ENCODE data around the gene TM9SF1. TPM values are rescaled to one million over a fixed set of nuclear protein-coding genes. Genes with fewer than 3 reads are reported as not detected.

Gene TM9SF1
- total RNA-seq, 3 donors from 2014 or later: 30.4 to 34.6 (median 33.7) TPM

- Mint-ChIP-seq H3K27me3 (ENCODE audit: low read depth) (no peaks in the 10 kb centered on the region), H3K4me1 (ENCODE audit: low read depth) (peaks cover 2% of the 10 kb centered on the region), H3K4me3 (no peak overlapping the region), H3K9me3 (no peaks in the 10 kb centered on the region), H3K36me3 (ENCODE audit: insufficient read depth) (peaks cover 40% of the 10 kb centered on the region)
- DNase-seq (no peak), ATAC-seq (peak in 1 of 2 donors; percentile 3)
These were observed 13.7 kb downstream of the TM9SF1 start for GRCh38 chr14:24181371-24182077.

- H3K4me1 Mint-ChIP-seq (ENCODE audit: low read depth): no peaks in the 10 kb centered on the region
- no peak for DNase-seq
- H3K9me3 Mint-ChIP-seq: no peaks in the 10 kb centered on the region
- ATAC-seq: no peak
- no peak overlapping the region for H3K4me3 Mint-ChIP-seq
- no peaks in the 10 kb centered on the region for H3K27me3 Mint-ChIP-seq (ENCODE audit: low read depth)
- peaks cover 35% of the 10 kb centered on the region for H3K36me3 Mint-ChIP-seq (ENCODE audit: insufficient read depth)
These were observed 15.1 kb downstream of the TM9SF1 start for GRCh38 chr14:24179961-24180796.

GRCh38 chr14:24179294-24179960 lies 15.8 kb downstream of the TM9SF1 start:
- no peak for DNase-seq
- H3K36me3 Mint-ChIP-seq (ENCODE audit: insufficient read depth): peaks cover 33% of the 10 kb centered on the region

GRCh38 chr14:24178399-24179178 lies 16.7 kb downstream of the TM9SF1 start:
- Mint-ChIP-seq H3K4me3 (no peak overlapping the region), H3K4me1 (ENCODE audit: low read depth) (peaks cover 2% of the 10 kb centered on the region), H3K9me3 (no peaks in the 10 kb centered on the region), H3K27me3 (ENCODE audit: low read depth) (no peaks in the 10 kb centered on the region), H3K36me3 (ENCODE audit: insufficient read depth) (peaks cover 32% of the 10 kb centered on the region)
- no peak for ATAC-seq
- DNase-seq: no peak

More at GRCh38 chr14:24179294-24179960, 15.8 kb downstream of the TM9SF1 start:
- H3K4me3 Mint-ChIP-seq: no peak overlapping the region
- ATAC-seq: no peak
- peaks cover 2% of the 10 kb centered on the region for H3K4me1 Mint-ChIP-seq (ENCODE audit: low read depth)
- H3K9me3 Mint-ChIP-seq: no peaks in the 10 kb centered on the region
- no peaks in the 10 kb centered on the region for H3K27me3 Mint-ChIP-seq (ENCODE audit: low read depth)

DNA sequence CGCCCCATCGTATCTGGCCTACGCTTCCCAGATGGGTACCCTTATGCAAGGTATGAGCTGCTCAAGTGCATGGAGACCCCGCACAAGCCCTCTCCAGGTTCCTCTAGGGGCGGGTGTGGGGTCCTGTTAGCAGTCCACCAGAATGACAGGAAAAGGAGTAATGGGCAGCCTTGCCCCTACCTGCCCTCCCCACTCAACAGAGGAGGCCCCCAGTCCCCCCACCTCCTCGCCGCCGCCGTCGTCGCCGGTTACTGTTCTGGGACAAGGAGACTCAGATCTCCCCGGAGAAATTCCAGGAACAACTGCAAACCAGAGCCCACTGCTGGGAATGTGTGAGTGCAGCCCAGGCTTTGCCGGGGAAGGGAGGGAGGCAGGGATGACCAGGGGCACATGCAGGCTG lies 17.4 kb downstream of the TM9SF1 start:
- Mint-ChIP-seq H3K27me3 (ENCODE audit: low read depth) (no peaks in the 10 kb centered on the region), H3K4me1 (ENCODE audit: low read depth) (peaks cover 6% of the 10 kb centered on the region), H3K4me3 (no peak overlapping the region), H3K36me3 (ENCODE audit: insufficient read depth) (peaks cover 29% of the 10 kb centered on the region), H3K9me3 (no peaks in the 10 kb centered on the region)
- no peak for ATAC-seq
- no peak for DNase-seq

- H3K4me3 Mint-ChIP-seq: no peak overlapping the region
- H3K27me3 Mint-ChIP-seq (ENCODE audit: low read depth): no peaks in the 10 kb centered on the region
- no peaks in the 10 kb centered on the region for H3K9me3 Mint-ChIP-seq
- no peak for DNase-seq
- peaks cover 8% of the 10 kb centered on the region for H3K4me1 Mint-ChIP-seq (ENCODE audit: low read depth)
- no peak for ATAC-seq
- peaks cover 24% of the 10 kb centered on the region for H3K36me3 Mint-ChIP-seq (ENCODE audit: insufficient read depth)
These were observed 18.0 kb downstream of the TM9SF1 start for GRCh38 chr14:24177041-24177825.

- DNase-seq (no peak), ATAC-seq (no peak)
- H3K4me3 Mint-ChIP-seq: no peak overlapping the region
- no peaks in the 10 kb centered on the region for H3K27me3 Mint-ChIP-seq (ENCODE audit: low read depth)
- no peaks in the 10 kb centered on the region for H3K9me3 Mint-ChIP-seq
- peaks cover 10% of the 10 kb centered on the region for H3K4me1 Mint-ChIP-seq (ENCODE audit: low read depth)
- H3K36me3 Mint-ChIP-seq (ENCODE audit: insufficient read depth): peaks cover 20% of the 10 kb centered on the region
These were observed 18.6 kb downstream of the TM9SF1 start for GRCh38 chr14:24176599-24176998.

DNA sequence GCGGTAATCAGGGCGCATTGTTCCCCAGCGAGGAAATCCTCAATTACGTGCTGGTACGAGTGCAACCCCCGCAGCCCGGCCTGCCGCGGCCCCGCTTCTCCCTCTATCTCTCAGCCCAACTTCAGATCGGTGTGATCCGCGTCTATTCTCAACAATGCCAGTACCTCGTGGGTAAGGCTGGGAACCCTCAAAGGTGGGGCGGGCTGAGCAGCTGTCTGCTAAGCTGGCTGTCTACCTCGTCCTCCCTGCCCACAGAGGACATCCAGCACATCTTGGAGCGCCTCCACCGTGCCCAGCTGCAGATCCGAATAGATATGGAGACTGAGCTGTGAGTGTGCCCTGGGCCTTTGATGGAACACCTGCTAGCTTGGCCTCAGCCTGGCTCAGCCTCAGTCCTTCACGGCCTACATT lies 22.4 kb downstream of the TM9SF1 start:
- Mint-ChIP-seq H3K9me3 (no peaks in the 10 kb centered on the region), H3K4me1 (ENCODE audit: low read depth) (peaks cover 17% of the 10 kb centered on the region), H3K27me3 (ENCODE audit: low read depth) (no peaks in the 10 kb centered on the region), H3K4me3 (no peak overlapping the region), H3K36me3 (ENCODE audit: insufficient read depth) (peaks cover 20% of the 10 kb centered on the region)
- DNase-seq: no peak
- no peak for ATAC-seq

DNA sequence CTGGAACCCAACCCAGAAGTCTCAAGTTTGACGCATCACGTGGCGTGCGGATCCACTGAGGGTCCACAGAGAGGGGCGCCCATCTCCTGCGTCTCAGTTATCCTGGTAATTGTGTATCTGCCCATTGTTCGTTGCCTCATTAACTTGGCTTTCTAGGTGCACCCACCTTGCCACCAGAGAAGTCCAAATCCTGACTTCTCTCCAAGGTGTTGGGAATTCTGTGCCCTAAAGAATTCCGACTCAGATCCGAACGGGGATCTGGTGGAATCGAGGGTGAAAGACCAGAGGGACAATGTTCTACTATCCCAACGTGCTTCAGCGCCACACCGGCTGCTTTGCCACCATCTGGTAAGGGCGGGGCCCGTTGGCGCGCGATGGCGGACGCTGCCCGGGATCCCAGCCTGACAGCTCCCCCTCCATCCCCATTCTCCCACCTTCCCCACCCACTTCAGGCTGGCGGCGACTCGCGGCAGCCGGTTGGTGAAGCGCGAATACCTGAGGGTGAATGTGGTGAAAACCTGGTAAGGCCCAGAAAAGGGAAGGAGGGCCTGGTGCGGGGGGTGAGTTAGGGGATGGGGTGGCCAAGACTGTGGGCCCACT lies 22.9 kb downstream of the TM9SF1 start:
- peaks cover 24% of the 10 kb centered on the region for H3K36me3 Mint-ChIP-seq (ENCODE audit: insufficient read depth)
- no peak for ATAC-seq
- no peaks in the 10 kb centered on the region for H3K27me3 Mint-ChIP-seq (ENCODE audit: low read depth)
- H3K9me3 Mint-ChIP-seq: no peaks in the 10 kb centered on the region
- H3K4me3 Mint-ChIP-seq: peak overlapping the region; percentile 81
- peaks cover 19% of the 10 kb centered on the region for H3K4me1 Mint-ChIP-seq (ENCODE audit: low read depth)
- DNase-seq: no peak

GRCh38 chr14:24171422-24172260 lies 23.6 kb downstream of the TM9SF1 start, which contains the start of gene REC8:
Gene REC8 (plus strand): TSS chr14:24172080. CDS start chr14:24172553, 473 bp downstream.
- H3K9me3 Mint-ChIP-seq: no peaks in the 10 kb centered on the region
- peaks cover 20% of the 10 kb centered on the region for H3K4me1 Mint-ChIP-seq (ENCODE audit: low read depth)
- ATAC-seq (peak; percentile 76 to 79), DNase-seq (peak; percentile 52)
- peaks cover 25% of the 10 kb centered on the region for H3K36me3 Mint-ChIP-seq (ENCODE audit: insufficient read depth)
- no peaks in the 10 kb centered on the region for H3K27me3 Mint-ChIP-seq (ENCODE audit: low read depth)
- peak within 1 kb of the TSS; percentile 81 for H3K4me3 Mint-ChIP-seq

GRCh38 chr14:24167469-24168114 lies 27.6 kb downstream of the TM9SF1 start:
- no peak for DNase-seq
- no peaks in the 10 kb centered on the region for H3K27me3 Mint-ChIP-seq (ENCODE audit: low read depth)
- H3K9me3 Mint-ChIP-seq: no peaks in the 10 kb centered on the region
- no peak for ATAC-seq
- no peak overlapping the region for H3K4me3 Mint-ChIP-seq
- H3K4me1 Mint-ChIP-seq (ENCODE audit: low read depth): peaks cover 43% of the 10 kb centered on the region
- H3K36me3 Mint-ChIP-seq (ENCODE audit: insufficient read depth): peaks cover 45% of the 10 kb centered on the region

DNA sequence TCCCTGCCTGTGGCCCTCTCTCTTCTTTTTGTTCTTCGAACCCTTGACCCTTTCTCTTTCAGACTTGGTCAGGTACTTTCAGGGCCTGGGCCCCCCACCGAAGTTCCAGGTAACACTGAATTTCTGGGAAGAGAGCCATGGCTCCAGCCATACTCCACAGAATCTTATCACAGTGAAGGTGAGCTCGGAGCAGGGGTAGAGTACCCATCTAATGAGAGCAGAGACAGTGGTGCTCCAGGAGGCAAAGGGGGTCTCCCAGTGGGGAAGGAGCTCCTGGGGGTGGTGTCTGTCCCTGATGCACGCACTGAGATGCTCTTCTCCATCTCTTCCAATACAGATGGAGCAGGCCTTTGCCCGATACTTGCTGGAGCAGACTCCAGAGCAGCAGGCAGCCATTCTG lies 29.5 kb downstream of the TM9SF1 start:
- ATAC-seq (no peak), DNase-seq (no peak)
- Mint-ChIP-seq H3K36me3 (ENCODE audit: insufficient read depth) (peaks cover 46% of the 10 kb centered on the region), H3K4me3 (no peak overlapping the region), H3K4me1 (ENCODE audit: low read depth) (peaks cover 48% of the 10 kb centered on the region), H3K9me3 (no peaks in the 10 kb centered on the region), H3K27me3 (ENCODE audit: low read depth) (no peaks in the 10 kb centered on the region)
